Epithelial cell of esophagus (primary cell): ENCODE results near the gene NADK.

ENCODE experiments used
- DNase-seq: peaks from one replicate; pipeline ENCODE4 v3.0.0; 2010; ENCODE audit warnings: low read depth
- H3K4me3 ChIP-seq: 2 replicates; pipeline ENCODE4 v1.5.1; 2011; ENCODE audit warnings: mild to moderate bottlenecking, low read length, control low read depth
- CTCF ChIP-seq: IDR thresholded peaks from 2 replicates; pipeline ENCODE4 v1.5.1; 2011; ENCODE audit warnings: low read depth, mild to moderate bottlenecking, low read length, control low read depth, inconsistent platforms; ENCODE audit not compliant: insufficient read depth; ENCODE audit errors: missing control alignments

NADK gene

GRCh38 chr1:1763657-1764621, 14.3 kb downstream of the NADK start:
- H3K4me3 ChIP-seq = no peak overlapping the region
- DNase-seq = peak; percentile 93
- peak; percentile 24 for TF ChIP-seq CTCF

GRCh38 chr1:1761504-1762376, 16.5 kb downstream of the NADK start:
- no peak overlapping the region for H3K4me3 ChIP-seq
- no peak for DNase-seq
- no peak for TF ChIP-seq CTCF

GRCh38 chr1:1760715-1761114, 17.6 kb downstream of the NADK start:
- no peak for TF ChIP-seq CTCF
- no peak overlapping the region for H3K4me3 ChIP-seq

GRCh38 chr1:1760345-1760650, 18.0 kb downstream of the NADK start:
- no peak overlapping the region for H3K4me3 ChIP-seq
- no peak for TF ChIP-seq CTCF
- no peak for DNase-seq

More at GRCh38 chr1:1760715-1761114, 17.6 kb downstream of the NADK start:
- no peak for DNase-seq

GRCh38 chr1:1759456-1760344, 18.6 kb downstream of the NADK start:
- DNase-seq = no peak
- H3K4me3 ChIP-seq = no peak overlapping the region
- no peak for TF ChIP-seq CTCF

- peak; percentile 56 for DNase-seq
- no peak overlapping the region for H3K4me3 ChIP-seq
- TF ChIP-seq CTCF = no peak
Observed at GRCh38 chr1:1758692-1759455, 19.4 kb downstream of the NADK start.
